Measurements from ENCODE around the gene WRAP53.

The WRAP53 gene

GRCh38 chr17:7709031-7709430, 20.8 kb downstream of the WRAP53 start:
- DNase-seq (ENCODE audit: low read depth in 2 of 2): no peak

GRCh38 chr17:7710301-7710700, 22.0 kb downstream of the WRAP53 start:
- DNase-seq (ENCODE audit: low read depth in 2 of 2): no peak

- no peak for DNase-seq (ENCODE audit: low read depth in 2 of 2)
Observed at GRCh38 chr17:7711051-7711755, 22.9 kb downstream of the WRAP53 start.

- DNase-seq (ENCODE audit: low read depth in 2 of 2): no peak
Observed at GRCh38 chr17:7712111-7712771, 24.0 kb downstream of the WRAP53 start.

GRCh38 chr17:7713782-7714181, 25.5 kb downstream of the WRAP53 start:
- no peak for DNase-seq (ENCODE audit: low read depth in 2 of 2)

- DNase-seq (ENCODE audit: low read depth in 2 of 2): no peak
Observed at GRCh38 chr17:7714721-7715594, 26.7 kb downstream of the WRAP53 start.

- DNase-seq (ENCODE audit: low read depth in 2 of 2): no peak
Observed at GRCh38 chr17:7715936-7716886, 27.9 kb downstream of the WRAP53 start.

- peak; percentile 37 to 43 for DNase-seq (ENCODE audit: low read depth in 2 of 2)
Observed at GRCh38 chr17:7716901-7717755, 28.9 kb downstream of the WRAP53 start, which contains the start of gene DNAH2. Gene DNAH2 (plus strand): TSS chr17:7717744. CDS start chr17:7719735, 1,991 bp downstream.

- DNase-seq (ENCODE audit: low read depth in 2 of 2): no peak
Observed at GRCh38 chr17:7717756-7718350, 29.6 kb downstream of the WRAP53 start.

- no peak for DNase-seq (ENCODE audit: low read depth in 2 of 2)
Observed at GRCh38 chr17:7719661-7720060, 31.4 kb downstream of the WRAP53 start.

- no peak for DNase-seq (ENCODE audit: low read depth in 2 of 2)
Observed at GRCh38 chr17:7720125-7720524, 31.8 kb downstream of the WRAP53 start.

GRCh38 chr17:7721612-7722011, 33.3 kb downstream of the WRAP53 start:
- no peak for DNase-seq (ENCODE audit: low read depth in 2 of 2)

- no peak for DNase-seq (ENCODE audit: low read depth in 2 of 2)
Observed at GRCh38 chr17:7727886-7728285, 39.6 kb downstream of the WRAP53 start.

- no peak for DNase-seq (ENCODE audit: low read depth in 2 of 2)
Observed at GRCh38 chr17:7729816-7730215, 41.5 kb downstream of the WRAP53 start.

- no peak for DNase-seq (ENCODE audit: low read depth in 2 of 2)
Observed at GRCh38 chr17:7732981-7733539, 44.8 kb downstream of the WRAP53 start.

GRCh38 chr17:7737601-7738000, 49.3 kb downstream of the WRAP53 start:
- no peak for DNase-seq (ENCODE audit: low read depth in 2 of 2)

- no peak for DNase-seq (ENCODE audit: low read depth in 2 of 2)
Observed at GRCh38 chr17:7739746-7740145, 51.5 kb downstream of the WRAP53 start.

- DNase-seq (ENCODE audit: low read depth in 2 of 2): no peak
Observed at GRCh38 chr17:7740481-7741001, 52.3 kb downstream of the WRAP53 start.

- no peak for DNase-seq (ENCODE audit: low read depth in 2 of 2)
Observed at GRCh38 chr17:7742729-7743128, 54.5 kb downstream of the WRAP53 start.

Measured in stimulated activated CD4-positive, alpha-beta T cell treated with anti-CD3 and anti-CD28 coated beads, Interleukin-4, amount 100 ng/mL, for 48 hours (primary cell).